ENCODE results near the gene PKP2.
A peak's percentile ranks its signal among the peaks of the same experiment; 100 is the strongest.

The PKP2 gene

GRCh38 chr12:32854097-32854496 is 42.5 kb downstream of the PKP2 start:
- DNase-seq (ENCODE audit: low read depth), result no peak
- no peak overlapping the region for H3K4me3 ChIP-seq (ENCODE audit: low read depth, low read length)
- TF ChIP-seq CTCF (IDR thresholded peaks at IDR 0.05; ENCODE audit: low read depth, low read length) (no peak), MYC (IDR thresholded peaks at IDR 0.05; ENCODE audit: low read depth, low read length) (no peak), POLR2A (IDR thresholded peaks at IDR 0.05; ENCODE audit: extremely low read depth, insufficient read length) (no peak), MAX (IDR thresholded peaks at IDR 0.05; ENCODE audit: low read depth, low read length) (no peak)

- no peak overlapping the region for H3K4me3 ChIP-seq (ENCODE audit: low read depth, low read length)
- DNase-seq (ENCODE audit: low read depth), result no peak
- TF ChIP-seq POLR2A (IDR thresholded peaks at IDR 0.05; ENCODE audit: extremely low read depth, insufficient read length) (no peak), CTCF (IDR thresholded peaks at IDR 0.05; ENCODE audit: low read depth, low read length) (no peak), MYC (IDR thresholded peaks at IDR 0.05; ENCODE audit: low read depth, low read length) (no peak), MAX (IDR thresholded peaks at IDR 0.05; ENCODE audit: low read depth, low read length) (no peak)
These were observed 49.3 kb downstream of the PKP2 start for GRCh38 chr12:32847287-32847686.

GRCh38 chr12:32846053-32846452 is 50.5 kb downstream of the PKP2 start:
- no peak for DNase-seq (ENCODE audit: low read depth)
- H3K4me3 ChIP-seq (ENCODE audit: low read depth, low read length), result no peak overlapping the region
- TF ChIP-seq MYC (IDR thresholded peaks at IDR 0.05; ENCODE audit: low read depth, low read length) (no peak), MAX (IDR thresholded peaks at IDR 0.05; ENCODE audit: low read depth, low read length) (no peak)

GRCh38 chr12:32843528-32844095 is 53.0 kb downstream of the PKP2 start:
- TF ChIP-seq CTCF (IDR thresholded peaks at IDR 0.05; ENCODE audit: low read depth, low read length) (no peak), MAX (IDR thresholded peaks at IDR 0.05; ENCODE audit: low read depth, low read length) (no peak), MYC (IDR thresholded peaks at IDR 0.05; ENCODE audit: low read depth, low read length) (no peak), POLR2A (IDR thresholded peaks at IDR 0.05; ENCODE audit: extremely low read depth, insufficient read length) (no peak)
- no peak overlapping the region for H3K4me3 ChIP-seq (ENCODE audit: low read depth, low read length)
- peak; percentile 7 for DNase-seq (ENCODE audit: low read depth)

GRCh38 chr12:32841061-32841460 is 55.5 kb downstream of the PKP2 start:
- no peak for DNase-seq (ENCODE audit: low read depth)
- TF ChIP-seq POLR2A (IDR thresholded peaks at IDR 0.05; ENCODE audit: extremely low read depth, insufficient read length) (no peak), MYC (IDR thresholded peaks at IDR 0.05; ENCODE audit: low read depth, low read length) (no peak), CTCF (IDR thresholded peaks at IDR 0.05; ENCODE audit: low read depth, low read length) (no peak), MAX (IDR thresholded peaks at IDR 0.05; ENCODE audit: low read depth, low read length) (no peak)
- no peak overlapping the region for H3K4me3 ChIP-seq (ENCODE audit: low read depth, low read length)

- TF ChIP-seq MYC (IDR thresholded peaks at IDR 0.05; ENCODE audit: low read depth, low read length) (no peak), POLR2A (IDR thresholded peaks at IDR 0.05; ENCODE audit: extremely low read depth, insufficient read length) (no peak), MAX (IDR thresholded peaks at IDR 0.05; ENCODE audit: low read depth, low read length) (no peak), CTCF (IDR thresholded peaks at IDR 0.05; ENCODE audit: low read depth, low read length) (no peak)
- no peak for DNase-seq (ENCODE audit: low read depth)
- H3K4me3 ChIP-seq (ENCODE audit: low read depth, low read length), result no peak overlapping the region
These were observed 56.7 kb downstream of the PKP2 start for GRCh38 chr12:32839828-32840227.
